ENCODE measurements around the gene VEGFD.

Gene VEGFD

DNA sequence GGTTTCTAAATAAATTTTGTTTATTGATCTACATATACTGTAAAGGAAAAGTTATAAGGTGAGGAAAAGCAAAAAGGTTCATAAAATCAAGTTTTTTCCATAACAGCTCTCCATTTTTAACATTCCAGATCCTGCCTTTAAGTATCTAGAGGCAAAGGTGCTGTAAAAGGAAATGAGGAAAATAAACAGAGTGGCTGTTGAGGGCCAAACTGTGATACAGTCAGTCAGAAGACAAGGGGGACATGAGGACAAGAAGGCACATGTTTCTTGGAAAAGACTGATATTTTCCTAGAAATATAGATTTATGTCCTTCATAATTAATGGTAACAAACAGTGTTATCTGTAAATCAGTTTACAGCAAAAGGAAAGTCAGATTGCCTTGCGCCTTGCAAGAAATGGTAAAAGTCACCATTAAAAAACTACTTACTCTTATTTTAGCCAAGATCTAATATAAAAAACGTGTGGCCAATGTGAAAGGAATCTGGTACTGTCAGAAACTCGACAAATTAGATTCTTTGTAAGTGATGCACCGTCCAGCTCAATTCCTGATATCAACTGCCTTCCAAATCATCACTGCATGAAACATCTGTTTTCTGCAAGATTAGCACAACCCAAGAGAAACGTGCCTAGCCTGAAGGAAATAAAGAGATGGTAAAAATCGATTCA is 34.0 kb upstream of the VEGFD start:
- no peak for DNase-seq
- Mint-ChIP-seq H3K36me3 (ENCODE audit: low read depth) (peaks cover 49% of the 10 kb centered on the region), H3K4me3 (no peak overlapping the region), H3K4me1 (peaks cover 6% of the 10 kb centered on the region), H3K27me3 (ENCODE audit: low read depth, poor library complexity) (peaks cover 1% of the 10 kb centered on the region), H3K27ac (no peak overlapping the region), H3K9me3 (peaks cover 38% of the 10 kb centered on the region)
- TF ChIP-seq, protein P1, sequence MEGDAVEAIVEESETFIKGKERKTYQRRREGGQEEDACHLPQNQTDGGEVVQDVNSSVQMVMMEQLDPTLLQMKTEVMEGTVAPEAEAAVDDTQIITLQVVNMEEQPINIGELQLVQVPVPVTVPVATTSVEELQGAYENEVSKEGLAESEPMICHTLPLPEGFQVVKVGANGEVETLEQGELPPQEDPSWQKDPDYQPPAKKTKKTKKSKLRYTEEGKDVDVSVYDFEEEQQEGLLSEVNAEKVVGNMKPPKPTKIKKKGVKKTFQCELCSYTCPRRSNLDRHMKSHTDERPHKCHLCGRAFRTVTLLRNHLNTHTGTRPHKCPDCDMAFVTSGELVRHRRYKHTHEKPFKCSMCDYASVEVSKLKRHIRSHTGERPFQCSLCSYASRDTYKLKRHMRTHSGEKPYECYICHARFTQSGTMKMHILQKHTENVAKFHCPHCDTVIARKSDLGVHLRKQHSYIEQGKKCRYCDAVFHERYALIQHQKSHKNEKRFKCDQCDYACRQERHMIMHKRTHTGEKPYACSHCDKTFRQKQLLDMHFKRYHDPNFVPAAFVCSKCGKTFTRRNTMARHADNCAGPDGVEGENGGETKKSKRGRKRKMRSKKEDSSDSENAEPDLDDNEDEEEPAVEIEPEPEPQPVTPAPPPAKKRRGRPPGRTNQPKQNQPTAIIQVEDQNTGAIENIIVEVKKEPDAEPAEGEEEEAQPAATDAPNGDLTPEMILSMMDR (IDR thresholded peaks at IDR 0.05): no peak

DNA sequence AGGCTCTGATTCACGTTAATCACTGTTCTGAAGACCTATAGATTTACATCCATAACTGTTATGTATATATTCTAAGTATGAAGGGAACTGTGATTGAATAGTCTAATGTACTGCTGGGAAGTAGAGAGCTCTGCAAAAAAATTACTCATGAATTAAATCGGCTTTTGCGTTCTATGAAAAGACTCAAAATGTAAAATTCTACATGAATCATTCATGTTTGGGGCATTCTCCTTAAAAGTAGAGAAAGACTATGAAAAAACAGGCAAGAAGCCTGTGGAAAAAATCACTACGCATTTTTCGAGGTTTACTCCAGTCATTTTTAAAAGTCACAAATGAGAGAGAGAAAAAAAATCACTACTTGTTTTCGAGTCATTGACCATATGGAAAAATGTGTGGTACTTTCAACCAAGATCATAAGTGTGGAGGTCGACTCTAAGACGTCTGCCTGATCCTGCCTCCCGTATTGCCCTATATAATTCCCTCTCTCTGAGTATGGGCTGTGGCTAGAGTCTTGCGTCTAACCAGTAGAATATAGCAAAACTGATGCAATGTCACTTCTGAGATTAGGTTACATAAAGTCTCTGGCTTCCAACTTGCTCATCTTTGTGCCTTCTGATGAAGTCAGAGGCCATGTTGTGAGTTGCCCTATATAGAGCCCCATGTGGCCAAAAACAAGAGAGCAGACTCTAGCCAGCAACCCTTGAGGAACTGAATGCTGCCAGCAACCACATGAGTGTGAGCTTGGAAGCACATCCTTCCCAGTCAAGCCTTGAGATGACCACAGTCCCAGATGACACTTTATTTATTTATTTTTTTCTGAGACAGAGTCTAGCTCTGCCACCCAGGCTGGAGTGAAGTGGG is 32.1 kb upstream of the VEGFD start:
- H3K9me3 Mint-ChIP-seq: peaks cover 25% of the 10 kb centered on the region
- no peak overlapping the region for H3K27ac Mint-ChIP-seq
- peaks cover 3% of the 10 kb centered on the region for H3K27me3 Mint-ChIP-seq (ENCODE audit: low read depth, poor library complexity)
- TF ChIP-seq, protein P1 (IDR thresholded peaks at IDR 0.05): no peak
- no peak overlapping the region for H3K4me3 Mint-ChIP-seq
- peaks cover 23% of the 10 kb centered on the region for H3K4me1 Mint-ChIP-seq
- peaks cover 37% of the 10 kb centered on the region for H3K36me3 Mint-ChIP-seq (ENCODE audit: low read depth)
- DNase-seq: no peak

DNA sequence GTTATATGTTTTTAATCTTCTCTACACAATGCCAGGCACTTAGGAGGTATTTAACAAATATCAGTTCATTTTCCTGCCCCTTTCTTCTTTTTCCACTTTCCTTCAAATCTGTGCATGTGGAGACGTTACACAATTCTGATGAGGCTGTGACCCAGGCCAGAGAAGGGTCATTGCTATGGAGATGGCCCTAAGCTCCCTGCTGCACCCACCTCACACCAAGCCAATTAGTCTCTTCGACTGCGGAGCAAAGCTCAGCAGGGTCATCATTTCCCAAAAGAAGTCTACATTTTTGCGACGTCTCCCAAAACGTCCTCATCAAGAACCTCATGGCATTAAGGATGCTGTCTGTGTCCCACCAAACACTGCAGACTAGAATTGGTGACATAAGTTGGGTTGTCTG is 28.9 kb upstream of the VEGFD start:
- Mint-ChIP-seq H3K4me1 (peaks cover 40% of the 10 kb centered on the region), H3K9me3 (peaks cover 24% of the 10 kb centered on the region), H3K36me3 (ENCODE audit: low read depth) (peaks cover 29% of the 10 kb centered on the region), H3K27ac (peak overlapping the region; percentile 18), H3K4me3 (peak overlapping the region; percentile 25), H3K27me3 (ENCODE audit: low read depth, poor library complexity) (peaks cover 7% of the 10 kb centered on the region)
- TF ChIP-seq, protein P1 (IDR thresholded peaks at IDR 0.05): no peak
- no peak for DNase-seq

GRCh38 chrX:15410947-15411346 is 26.7 kb upstream of the VEGFD start:
- peaks cover 43% of the 10 kb centered on the region for H3K4me1 Mint-ChIP-seq
- H3K27me3 Mint-ChIP-seq (ENCODE audit: low read depth, poor library complexity): peaks cover 7% of the 10 kb centered on the region
- H3K36me3 Mint-ChIP-seq (ENCODE audit: low read depth): peaks cover 10% of the 10 kb centered on the region
- H3K9me3 Mint-ChIP-seq: peaks cover 7% of the 10 kb centered on the region
- DNase-seq: no peak
- TF ChIP-seq, protein P1 (IDR thresholded peaks at IDR 0.05): no peak
- H3K4me3 Mint-ChIP-seq: peak overlapping the region; percentile 14
- H3K27ac Mint-ChIP-seq: peak overlapping the region; percentile 95

DNA sequence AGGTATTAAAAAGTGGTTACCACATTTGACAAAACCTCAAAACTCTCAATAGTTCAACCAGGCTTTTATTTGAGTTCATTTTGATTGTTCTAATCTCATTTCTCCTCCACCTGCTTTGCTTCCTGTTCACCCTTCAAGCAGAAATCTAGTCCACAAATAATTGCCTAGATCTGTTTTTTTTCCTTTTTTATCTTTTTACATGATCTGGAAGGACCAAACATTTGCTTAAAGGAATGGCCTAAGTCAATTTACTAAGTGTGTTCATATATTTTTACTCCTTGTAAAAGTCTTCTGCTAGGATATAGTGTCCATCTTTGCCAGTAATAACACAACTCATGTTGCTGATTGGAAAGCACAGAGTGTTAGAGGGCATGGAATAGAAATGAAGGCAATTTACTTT is 26.2 kb upstream of the VEGFD start:
- no peak overlapping the region for H3K4me3 Mint-ChIP-seq
- peak overlapping the region; percentile 95 for H3K27ac Mint-ChIP-seq
- no peak for DNase-seq
- H3K9me3 Mint-ChIP-seq: peaks cover 4% of the 10 kb centered on the region
- H3K4me1 Mint-ChIP-seq: peaks cover 48% of the 10 kb centered on the region
- TF ChIP-seq, protein P1 (IDR thresholded peaks at IDR 0.05): no peak
- peaks cover 7% of the 10 kb centered on the region for H3K27me3 Mint-ChIP-seq (ENCODE audit: low read depth, poor library complexity)
- peaks cover 5% of the 10 kb centered on the region for H3K36me3 Mint-ChIP-seq (ENCODE audit: low read depth)
